Ovary (tissue), 9 donors: ENCODE measurements around the gene UNC13A. TPM values are rescaled to one million over a fixed set of nuclear protein-coding genes. Genes with fewer than 3 reads are reported as not detected.

Experiments used
- DNase-seq, 5 donors: peaks; one replicate each; pipeline ENCODE4 v3.0.0-alpha.2; 2019 to 2020
- H3K27ac ChIP-seq, 2 donors: fragments of 200-600 bp; one replicate each; pipeline versions ENCODE4 v1.5.1 to v1.8.0; 2019 to 2022
- H3K27me3 ChIP-seq: fragments of 200-600 bp; one replicate; pipeline ENCODE4 v1.8.0; 2022
- H3K36me3 ChIP-seq: fragments of 200-600 bp; sonication (generic); one replicate; pipeline ENCODE4 v1.5.1; 2019
- H3K4me1 ChIP-seq: one replicate; pipeline ENCODE4 v1.8.1; 2013; ENCODE audit warnings: mild to moderate bottlenecking, moderate library complexity; ENCODE audit not compliant: insufficient read depth
- H3K4me3 ChIP-seq: fragments of 200-600 bp; sonication (generic); one replicate; pipeline ENCODE4 v1.5.1; 2017
- H3K9me3 ChIP-seq, 2 donors: fragments of 200-600 bp in 1 of 2; sonication (generic) in 1 of 2; one replicate each; pipeline versions ENCODE4 v1.5.1 to v1.8.1; 2013 to 2019; ENCODE audit warnings: mild to moderate bottlenecking in 1 of 2, moderate library complexity in 1 of 2
- EP300 ChIP-seq: sonication (generic); formaldehyde crosslinking; IDR thresholded peaks from one replicate; pipeline ENCODE4 v1.6.1; 2017; ENCODE audit warnings: antibody characterized with exemption
- POLR2A ChIP-seq: fragments of 450-650 bp; IDR thresholded peaks from one replicate; pipeline ENCODE4 v1.6.1; 2017; ENCODE audit warnings: antibody characterized with exemption, mild to moderate bottlenecking, moderate library complexity
- WGBS, 3 donors: extraction: QIAGEN DNeasy Blood & Tissue Kit in 1 of 3; methylation state at CpG; one replicate each; pipeline versions ENCODE4 v1.1.5 to v1.1.7; 2013 to 2017; 5-methylcytosine and 5-hydroxymethylcytosine counted together
- intact Hi-C, 4 donors: fragments of 100-400 bp; cut with DNase I; formaldehyde crosslinking; loops; one replicate each; pipeline versions ENCODE4 v1.11.0 to v1.15.1; 2022 to 2023
- polyA plus RNA-seq, 2 donors: library from polyadenylated mRNA; stranded (reverse); fragments of 200-250 nt in 1 of 2; fragments of 350-450 nt in 1 of 2; fragmentation: Illumina TruSeq in 1 of 2; extraction: RNeasy Lipid Tissue Mini Kit (QIAGEN cat#74804) in 1 of 2; gene quantifications; one replicate each; pipeline ENCODE4 v1.2.3, GENCODE V29; 2013 to 2014
- total RNA-seq, 7 donors: library from RNA; depleted of rRNA in 2 of 7; stranded (reverse); fragments of >200 nt in 2 of 7; fragmentation: NEBNext Ultra II Directional in 3 of 7; extraction: Animal tissue kit (Norgen Biotek cat#: 25700) in 3 of 7; gene quantifications; one replicate each; pipeline versions ENCODE4 v1.1.0 to v1.2.4, GENCODE V29; 2016 to 2023
- TF ChIP-seq, protein P1 (sequence below), 3 donors: fragments of 450-650 bp in 2 of 3; fragments of 200-600 bp in 1 of 3; IDR thresholded peaks; one replicate each; pipeline versions ENCODE4 v1.5.1 to v1.8.0; 2016 to 2022; ENCODE audit warnings: antibody characterized with exemption in 3 of 3, mild to moderate bottlenecking in 1 of 3
- donor health status: DM: no; HTN: no; CAD: no; lungs with moderate emphysema.
- donor health status: DM: no; HTN: no; CAD: no.
- donor health status: Bipolar disorder and iron deficiency.
- donor health status: DM: yes; HTN: yes; CAD: no.
- donor health status: DM: no; HTN: no; CAD: no.
- donor health status: DM: yes; HTN: yes; CAD: no.

Gene UNC13A
- total and polyA plus RNA-seq, 9 donors: 0.08 to 0.38 (median 0.15) TPM

DNA sequence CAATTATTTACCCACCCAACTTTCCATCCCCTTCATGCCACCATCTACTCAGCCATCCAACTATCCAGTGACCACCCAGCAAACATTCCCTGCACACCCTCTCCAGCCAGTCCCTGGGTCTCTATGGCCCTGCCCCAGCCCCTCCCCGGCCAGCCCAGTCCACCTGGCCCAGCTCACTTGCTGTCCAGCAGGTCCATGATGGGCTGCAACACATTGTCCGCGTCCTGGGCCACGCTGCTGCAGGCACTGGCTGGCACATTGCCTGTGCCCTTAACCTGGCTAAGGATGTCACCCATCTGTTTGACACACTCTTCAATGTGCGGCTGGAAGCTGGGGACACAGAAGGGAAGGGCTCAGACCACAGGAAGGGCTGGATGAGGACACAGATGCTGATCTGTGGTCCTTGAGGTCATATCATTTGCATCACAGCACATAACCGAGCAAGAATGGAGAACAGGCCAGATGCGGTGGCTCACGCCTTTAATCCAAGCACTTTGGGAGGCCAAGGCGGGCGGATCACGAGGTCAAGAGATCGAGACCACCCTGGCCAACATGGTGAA is 61.6 kb downstream of the UNC13A start:
- intact Hi-C loops: no loop called here
- Histone ChIP-seq H3K4me1 (no peaks in the 10 kb centered on the region), H3K9me3 (no peaks in the 10 kb centered on the region), H3K27ac (no peak overlapping the region), H3K36me3 (no peaks in the 10 kb centered on the region), H3K27me3 (no peaks in the 10 kb centered on the region), H3K4me3 (no peak overlapping the region)
- no peak for DNase-seq
- 77 to 86% (median 79%) methylated on average over 12 of the region's 12 CpGs for whole genome bisulfite sequencing, 3 donors
- TF ChIP-seq EP300 (no peak), POLR2A (no peak)
- TF ChIP-seq, protein P1, sequence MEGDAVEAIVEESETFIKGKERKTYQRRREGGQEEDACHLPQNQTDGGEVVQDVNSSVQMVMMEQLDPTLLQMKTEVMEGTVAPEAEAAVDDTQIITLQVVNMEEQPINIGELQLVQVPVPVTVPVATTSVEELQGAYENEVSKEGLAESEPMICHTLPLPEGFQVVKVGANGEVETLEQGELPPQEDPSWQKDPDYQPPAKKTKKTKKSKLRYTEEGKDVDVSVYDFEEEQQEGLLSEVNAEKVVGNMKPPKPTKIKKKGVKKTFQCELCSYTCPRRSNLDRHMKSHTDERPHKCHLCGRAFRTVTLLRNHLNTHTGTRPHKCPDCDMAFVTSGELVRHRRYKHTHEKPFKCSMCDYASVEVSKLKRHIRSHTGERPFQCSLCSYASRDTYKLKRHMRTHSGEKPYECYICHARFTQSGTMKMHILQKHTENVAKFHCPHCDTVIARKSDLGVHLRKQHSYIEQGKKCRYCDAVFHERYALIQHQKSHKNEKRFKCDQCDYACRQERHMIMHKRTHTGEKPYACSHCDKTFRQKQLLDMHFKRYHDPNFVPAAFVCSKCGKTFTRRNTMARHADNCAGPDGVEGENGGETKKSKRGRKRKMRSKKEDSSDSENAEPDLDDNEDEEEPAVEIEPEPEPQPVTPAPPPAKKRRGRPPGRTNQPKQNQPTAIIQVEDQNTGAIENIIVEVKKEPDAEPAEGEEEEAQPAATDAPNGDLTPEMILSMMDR (IDR thresholded peaks at IDR 0.05): no peak

DNA sequence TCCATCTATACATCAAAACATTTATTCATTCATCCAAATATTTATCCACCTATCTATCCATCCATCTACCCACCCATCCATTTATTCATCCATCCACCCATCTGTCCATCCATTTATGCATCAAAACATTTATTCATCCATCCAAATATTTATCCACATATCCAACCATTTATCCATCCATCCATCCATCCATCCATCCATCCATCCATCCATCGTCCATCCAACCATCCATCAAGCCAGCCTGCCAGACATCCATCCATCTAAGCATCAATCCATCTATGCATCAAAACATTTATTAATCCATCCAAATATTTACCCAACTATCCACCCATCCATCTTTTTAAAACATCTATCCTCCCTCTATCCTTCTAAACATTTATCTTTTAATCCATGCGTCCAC is 62.2 kb downstream of the UNC13A start:
- Histone ChIP-seq H3K9me3 (no peaks in the 10 kb centered on the region), H3K36me3 (no peaks in the 10 kb centered on the region), H3K27me3 (no peaks in the 10 kb centered on the region), H3K4me1 (no peaks in the 10 kb centered on the region), H3K4me3 (no peak overlapping the region), H3K27ac (no peak overlapping the region)
- TF ChIP-seq EP300: no peak
- TF ChIP-seq, protein P1 (IDR thresholded peaks at IDR 0.05): no peak
- intact Hi-C loops: no loop called here
- no peak for DNase-seq
- 76 to 88% (median 81%) methylated on average over 2 of the region's 2 CpGs for WGBS, 3 donors

DNA sequence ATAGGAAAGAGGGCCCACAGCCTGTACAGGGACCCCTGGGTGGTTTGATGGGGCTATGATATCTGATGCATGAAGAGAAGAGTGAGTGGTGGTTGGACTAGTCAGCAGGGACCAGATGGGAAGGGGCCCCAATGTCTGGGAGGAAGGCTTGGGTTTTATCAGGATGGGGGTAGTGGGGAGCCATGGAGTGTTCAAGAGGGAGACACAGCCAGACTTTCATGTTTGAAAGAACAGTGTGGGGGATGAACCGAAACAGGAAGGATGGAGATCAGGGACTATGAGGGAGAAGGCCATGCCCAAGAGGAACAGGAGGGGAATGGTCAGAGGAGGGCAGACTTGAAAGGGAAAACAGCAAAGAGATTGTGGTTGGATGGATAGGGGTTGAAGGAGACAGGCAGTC is 63.1 kb downstream of the UNC13A start:
- no peak overlapping the region for H3K27ac ChIP-seq
- intact Hi-C loops: no loop called here
- H3K4me3 ChIP-seq: no peak overlapping the region
- 92 to 95% (median 94%) methylated on average over 1 of the region's 1 CpG for WGBS, 3 donors
- TF ChIP-seq, protein P1 (IDR thresholded peaks at IDR 0.05): no peak
- TF ChIP-seq EP300 (no peak), POLR2A (no peak)
- no peaks in the 10 kb centered on the region for H3K36me3 ChIP-seq
- H3K9me3 ChIP-seq: no peaks in the 10 kb centered on the region
- no peak for DNase-seq
- no peaks in the 10 kb centered on the region for H3K4me1 ChIP-seq
- H3K27me3 ChIP-seq: no peaks in the 10 kb centered on the region

DNA sequence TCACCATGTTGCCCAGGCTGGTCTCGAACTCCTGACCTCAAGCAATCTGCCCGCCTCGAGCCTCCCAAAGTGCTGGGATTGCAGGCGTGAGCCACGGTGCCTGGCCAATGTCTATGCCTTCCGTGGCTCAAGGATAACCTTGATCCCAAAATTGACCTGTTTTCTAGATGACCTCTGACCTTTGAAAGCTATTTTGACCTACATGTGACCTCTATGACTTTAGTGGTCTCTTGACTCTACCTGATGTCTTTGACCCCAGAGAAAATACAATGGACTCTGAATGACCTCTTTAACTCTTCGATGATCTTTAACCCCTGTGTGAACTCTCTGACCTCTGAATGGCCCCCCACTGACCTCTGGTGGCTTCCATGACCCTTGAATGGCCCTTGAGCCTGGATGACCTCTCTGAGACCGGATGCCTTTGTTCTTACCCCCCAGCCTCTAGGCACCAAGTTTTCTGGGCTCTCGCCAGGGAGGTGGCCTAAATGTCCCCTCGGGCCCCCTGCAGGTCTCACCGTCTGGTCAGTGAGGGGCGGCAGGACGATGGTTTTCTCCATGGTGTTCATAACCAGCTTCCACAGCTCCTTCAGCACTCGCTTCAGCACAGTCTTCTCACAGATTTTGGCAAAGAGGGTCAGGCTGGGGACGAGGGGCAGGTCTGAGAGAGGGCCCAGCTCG is 63.7 kb downstream of the UNC13A start:
- H3K36me3 ChIP-seq: no peaks in the 10 kb centered on the region
- 84 to 85% (median 85%) methylated on average over 16 of the region's 16 CpGs for WGBS, 3 donors

More for the DNA sequence above, 63.7 kb downstream of the UNC13A start:
- no peaks in the 10 kb centered on the region for H3K27me3 ChIP-seq
- H3K27ac ChIP-seq: no peak overlapping the region
- H3K4me1 ChIP-seq: no peaks in the 10 kb centered on the region
- no peak overlapping the region for H3K4me3 ChIP-seq
- DNase-seq: no peak
- TF ChIP-seq, protein P1 (IDR thresholded peaks at IDR 0.05): no peak
- TF ChIP-seq EP300 (no peak), POLR2A (no peak)
- intact Hi-C loops: no loop called here
- H3K9me3 ChIP-seq: no peaks in the 10 kb centered on the region
